8988T (cell line): ENCODE measurements around the gene ITIH1.

Experiments
- DNase-seq: peaks from one replicate; pipeline ENCODE4 v3.0.0; 2011

The ITIH1 gene

GRCh38 chr3:52817221-52817620 lies 39.8 kb downstream of the ITIH1 start:
- DNase-seq: no peak

- DNase-seq: no peak
Observed at GRCh38 chr3:52817860-52818259, 40.5 kb downstream of the ITIH1 start.

- DNase-seq: no peak
Observed at GRCh38 chr3:52819936-52820335, 42.5 kb downstream of the ITIH1 start.

GRCh38 chr3:52820736-52821135 lies 43.3 kb downstream of the ITIH1 start:
- DNase-seq: peak; percentile 89

- DNase-seq: no peak
Observed at GRCh38 chr3:52822363-52822762, 45.0 kb downstream of the ITIH1 start.

- no peak for DNase-seq
Observed at GRCh38 chr3:52824037-52824436, 46.6 kb downstream of the ITIH1 start.

GRCh38 chr3:52827441-52827840 lies 50.0 kb downstream of the ITIH1 start:
- DNase-seq: no peak

- no peak for DNase-seq
Observed at GRCh38 chr3:52827866-52828376, 50.5 kb downstream of the ITIH1 start.

- DNase-seq: no peak
Observed at GRCh38 chr3:52829482-52829881, 52.1 kb downstream of the ITIH1 start.

GRCh38 chr3:52829906-52830463 lies 52.6 kb downstream of the ITIH1 start:
- no peak for DNase-seq

GRCh38 chr3:52830535-52831258 lies 53.3 kb downstream of the ITIH1 start, which contains the start of gene ITIH4:
ITIH4 (minus strand) TSS chr3:52830672; CDS start chr3:52830642, 30 bp downstream.
- no peak for DNase-seq

- peak; percentile 59 for DNase-seq
Observed at GRCh38 chr3:52831500-52832301, 54.3 kb downstream of the ITIH1 start.

- no peak for DNase-seq
Observed at GRCh38 chr3:52833202-52833601, 55.8 kb downstream of the ITIH1 start.

GRCh38 chr3:52834871-52835501 lies 57.6 kb downstream of the ITIH1 start, which contains the start of gene MUSTN1:
MUSTN1 (minus strand) TSS chr3:52835019; CDS start chr3:52834948, 71 bp downstream.
- DNase-seq: no peak

- no peak for DNase-seq
Observed at GRCh38 chr3:52835766-52836470, 58.5 kb downstream of the ITIH1 start.

GRCh38 chr3:52836471-52836845 lies 59.1 kb downstream of the ITIH1 start:
- no peak for DNase-seq

GRCh38 chr3:52836986-52837385 lies 59.6 kb downstream of the ITIH1 start:
- DNase-seq: no peak

- DNase-seq: no peak
Observed at GRCh38 chr3:52838561-52839267, 61.3 kb downstream of the ITIH1 start.

GRCh38 chr3:52839268-52839575 lies 61.8 kb downstream of the ITIH1 start:
- DNase-seq: no peak

GRCh38 chr3:52839892-52840545 lies 62.6 kb downstream of the ITIH1 start:
- DNase-seq: no peak

- DNase-seq: no peak
Observed at GRCh38 chr3:52841211-52841980, 64.0 kb downstream of the ITIH1 start.
